ENCODE results near the gene DUOXA2. TPM values are rescaled to one million over a fixed set of nuclear protein-coding genes. Genes with fewer than 3 reads are reported as not detected.

The DUOXA2 gene
- total RNA-seq, 1 experiment from 2014 or later: not detected

GRCh38 chr15:45116482-45117307 is 2.6 kb downstream of the DUOXA2 start:
- POLR2A ChIA-PET: interaction anchor here (1.3 kb wide), 1 partner anchor 19 kb away, joined by 5 read pairs; no protein-coding TSS in a partner anchor

GRCh38 chr15:45117308-45118130 is 3.4 kb downstream of the DUOXA2 start:
- DNase-seq (ENCODE audit: low spot score) (no peak), ATAC-seq (peak; percentile 6)
- H3K4me3 Mint-ChIP-seq: peak overlapping the region; percentile 64
- peaks cover 97% of the 10 kb centered on the region for H3K27me3 Mint-ChIP-seq (ENCODE audit: low read depth)
- POLR2A ChIA-PET: interaction anchor here (0.7 kb wide), 1 partner anchor 17 kb away, joined by 3 read pairs; no protein-coding TSS in a partner anchor
- H3K9me3 Mint-ChIP-seq: no peaks in the 10 kb centered on the region
- CTCF ChIA-PET: interaction anchor here (0.6 to 8.3 kb wide), 64 partner anchors 9 to 883 kb away, joined by 3 to 231 read pairs (median 6); partner anchors contain the start of genes DUOX1, DUOXA1, SHF and SLC28A2
- H3K4me1 Mint-ChIP-seq: peaks cover 32% of the 10 kb centered on the region
- no peaks in the 10 kb centered on the region for H3K36me3 Mint-ChIP-seq
- no peak overlapping the region for H3K27ac Mint-ChIP-seq
- TF ChIP-seq, protein P1, sequence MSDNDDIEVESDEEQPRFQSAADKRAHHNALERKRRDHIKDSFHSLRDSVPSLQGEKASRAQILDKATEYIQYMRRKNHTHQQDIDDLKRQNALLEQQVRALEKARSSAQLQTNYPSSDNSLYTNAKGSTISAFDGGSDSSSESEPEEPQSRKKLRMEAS (CRISPR knock-in tag; IDR thresholded peaks at IDR 0.05): 0 out of 2 replicates have a peak, but pooled peaks have one; percentile 17
- TF ChIP-seq, protein P2, sequence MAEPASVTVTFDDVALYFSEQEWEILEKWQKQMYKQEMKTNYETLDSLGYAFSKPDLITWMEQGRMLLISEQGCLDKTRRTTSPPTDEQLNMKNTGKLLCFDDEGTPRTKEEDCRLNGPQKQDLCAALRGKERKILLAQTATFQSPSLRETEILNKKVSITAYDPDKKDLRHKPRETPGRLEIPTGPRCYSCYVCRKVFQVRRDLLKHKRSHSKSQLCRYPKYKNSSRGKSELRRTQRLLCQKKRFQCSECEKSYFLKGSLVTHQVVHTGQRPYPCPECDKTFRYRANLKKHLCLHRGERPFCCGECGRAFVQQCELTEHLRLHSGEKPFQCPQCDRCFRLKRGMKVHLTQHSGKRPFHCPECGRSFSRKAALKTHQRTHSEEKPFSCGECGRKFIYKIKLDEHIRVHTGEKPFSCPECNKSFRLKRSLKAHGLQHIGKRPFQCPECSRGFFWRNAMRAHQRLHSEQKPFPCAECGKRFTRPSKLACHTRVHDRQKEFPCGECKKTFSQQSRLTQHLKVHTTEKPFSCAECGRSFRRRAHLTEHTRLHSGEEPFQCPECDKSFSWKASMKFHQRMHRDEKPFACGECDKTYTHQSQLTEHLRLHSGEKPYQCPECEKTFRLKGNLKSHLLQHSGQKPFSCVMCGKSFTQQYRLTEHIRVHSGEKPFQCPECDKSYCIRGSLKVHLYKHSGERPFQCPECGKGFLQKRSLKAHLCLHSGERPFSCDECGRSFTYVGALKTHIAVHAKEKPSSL (CRISPR knock-in tag; conservative IDR thresholded peaks at IDR 0.05): no peak

More at GRCh38 chr15:45116482-45117307, 2.6 kb downstream of the DUOXA2 start:
- Mint-ChIP-seq H3K4me1 (peaks cover 41% of the 10 kb centered on the region), H3K9me3 (no peaks in the 10 kb centered on the region), H3K36me3 (no peaks in the 10 kb centered on the region), H3K4me3 (peak overlapping the region; percentile 64), H3K27me3 (ENCODE audit: low read depth) (peaks cover 97% of the 10 kb centered on the region), H3K27ac (no peak overlapping the region)
- no peak for ATAC-seq
- CTCF ChIA-PET: interaction anchor here (0.5 to 8.3 kb wide), 4 partner anchors 10 to 81 kb away, joined by 3 to 231 read pairs (median 5); partner anchors contain the start of genes DUOX1 and DUOXA1
- DNase-seq (ENCODE audit: low spot score): peak; percentile 39
- TF ChIP-seq HMGA2 (CRISPR knock-in tag; IDR thresholded peaks at IDR 0.05) (no peak), ZNF423 (CRISPR knock-in tag; IDR thresholded peaks at IDR 0.05) (peak; percentile 64; the same call in 1 of the 2 replicates), FOXP4 (CRISPR knock-in tag; IDR thresholded peaks at IDR 0.05) (0 out of 2 replicates have a peak, but pooled peaks have one; percentile 25), NFYB (CRISPR knock-in tag; conservative IDR thresholded peaks at IDR 0.05; ENCODE audit: low read depth) (0 out of 2 replicates have a peak, but pooled peaks have one; percentile 16)
- TF ChIP-seq, protein P2 (CRISPR knock-in tag; conservative IDR thresholded peaks at IDR 0.05): no peak

GRCh38 chr15:45118131-45118588 is 4.0 kb downstream of the DUOXA2 start:
- no peaks in the 10 kb centered on the region for H3K36me3 Mint-ChIP-seq
- CTCF ChIA-PET: interaction anchor here (0.6 to 8.3 kb wide), 70 partner anchors 9 to 884 kb away, joined by 3 to 231 read pairs (median 5); partner anchors contain the start of genes DUOX1, DUOXA1, SHF and SLC28A2
- H3K4me1 Mint-ChIP-seq: peaks cover 30% of the 10 kb centered on the region
- no peak overlapping the region for H3K27ac Mint-ChIP-seq
- DNase-seq (ENCODE audit: low spot score): peak; percentile 93
- peak; percentile 92 for ATAC-seq
- H3K9me3 Mint-ChIP-seq: no peaks in the 10 kb centered on the region
- POLR2A ChIA-PET: interaction anchor here (0.6 to 0.7 kb wide), 3 partner anchors 17 to 95 kb away, joined by 3 to 5 read pairs (median 3); partner anchors contain the start of gene SORD
- peaks cover 97% of the 10 kb centered on the region for H3K27me3 Mint-ChIP-seq (ENCODE audit: low read depth)
- TF ChIP-seq, protein P3, sequence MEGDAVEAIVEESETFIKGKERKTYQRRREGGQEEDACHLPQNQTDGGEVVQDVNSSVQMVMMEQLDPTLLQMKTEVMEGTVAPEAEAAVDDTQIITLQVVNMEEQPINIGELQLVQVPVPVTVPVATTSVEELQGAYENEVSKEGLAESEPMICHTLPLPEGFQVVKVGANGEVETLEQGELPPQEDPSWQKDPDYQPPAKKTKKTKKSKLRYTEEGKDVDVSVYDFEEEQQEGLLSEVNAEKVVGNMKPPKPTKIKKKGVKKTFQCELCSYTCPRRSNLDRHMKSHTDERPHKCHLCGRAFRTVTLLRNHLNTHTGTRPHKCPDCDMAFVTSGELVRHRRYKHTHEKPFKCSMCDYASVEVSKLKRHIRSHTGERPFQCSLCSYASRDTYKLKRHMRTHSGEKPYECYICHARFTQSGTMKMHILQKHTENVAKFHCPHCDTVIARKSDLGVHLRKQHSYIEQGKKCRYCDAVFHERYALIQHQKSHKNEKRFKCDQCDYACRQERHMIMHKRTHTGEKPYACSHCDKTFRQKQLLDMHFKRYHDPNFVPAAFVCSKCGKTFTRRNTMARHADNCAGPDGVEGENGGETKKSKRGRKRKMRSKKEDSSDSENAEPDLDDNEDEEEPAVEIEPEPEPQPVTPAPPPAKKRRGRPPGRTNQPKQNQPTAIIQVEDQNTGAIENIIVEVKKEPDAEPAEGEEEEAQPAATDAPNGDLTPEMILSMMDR (IDR thresholded peaks at IDR 0.05): peak; percentile 86
- TF ChIP-seq NR3C1 (CRISPR knock-in tag; conservative IDR thresholded peaks at IDR 0.05; ENCODE audit: low read depth): no peak
- peak overlapping the region; percentile 64 for H3K4me3 Mint-ChIP-seq
